CMK (cell line): ENCODE results near the gene ZSWIM8.

Experiments
- DNase-seq: peaks from one replicate; pipeline ENCODE4 v3.0.0-alpha.2; 2010; ENCODE audit warnings: low read depth

ZSWIM8 gene

DNA sequence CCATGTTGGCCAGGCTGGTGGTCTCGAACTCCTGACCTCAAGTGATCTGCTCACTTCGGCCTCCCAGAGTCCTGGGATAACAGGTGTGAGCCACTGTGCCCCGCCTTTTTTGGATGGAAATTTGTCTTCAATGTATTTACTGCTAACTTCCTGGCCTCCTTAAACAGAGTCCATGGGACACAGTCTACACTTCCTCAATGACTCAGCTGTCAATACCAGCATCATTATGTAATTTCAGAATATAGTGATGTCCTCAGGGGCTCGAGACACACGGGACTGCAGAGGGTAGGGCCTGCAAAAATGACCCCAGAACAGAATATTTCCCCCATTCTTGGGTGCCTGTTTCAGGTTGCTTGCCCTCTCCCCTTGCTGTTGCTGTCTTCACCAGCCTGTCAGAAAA lies 57.9 kb downstream of the ZSWIM8 start:
- no peak for DNase-seq

DNA sequence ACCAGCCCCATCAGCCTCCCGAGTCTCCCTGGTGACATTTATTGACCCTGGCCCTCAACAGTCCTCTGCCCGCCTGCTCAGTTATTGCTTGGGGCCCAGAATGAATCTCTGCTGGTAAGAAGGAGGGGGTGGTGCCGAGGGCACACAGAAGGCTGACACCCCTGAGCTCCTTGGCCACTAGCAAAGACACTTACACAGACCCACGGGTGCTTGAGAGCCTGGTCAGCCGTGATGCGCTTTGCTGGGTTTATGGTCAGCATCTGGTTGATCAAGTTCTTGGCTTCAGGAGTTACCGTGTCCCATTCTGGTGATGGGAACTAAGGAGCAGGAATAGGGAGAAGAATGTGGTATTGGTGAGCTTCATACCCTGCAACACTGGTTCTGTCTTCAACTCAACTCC lies 61.6 kb downstream of the ZSWIM8 start:
- DNase-seq = no peak

DNA sequence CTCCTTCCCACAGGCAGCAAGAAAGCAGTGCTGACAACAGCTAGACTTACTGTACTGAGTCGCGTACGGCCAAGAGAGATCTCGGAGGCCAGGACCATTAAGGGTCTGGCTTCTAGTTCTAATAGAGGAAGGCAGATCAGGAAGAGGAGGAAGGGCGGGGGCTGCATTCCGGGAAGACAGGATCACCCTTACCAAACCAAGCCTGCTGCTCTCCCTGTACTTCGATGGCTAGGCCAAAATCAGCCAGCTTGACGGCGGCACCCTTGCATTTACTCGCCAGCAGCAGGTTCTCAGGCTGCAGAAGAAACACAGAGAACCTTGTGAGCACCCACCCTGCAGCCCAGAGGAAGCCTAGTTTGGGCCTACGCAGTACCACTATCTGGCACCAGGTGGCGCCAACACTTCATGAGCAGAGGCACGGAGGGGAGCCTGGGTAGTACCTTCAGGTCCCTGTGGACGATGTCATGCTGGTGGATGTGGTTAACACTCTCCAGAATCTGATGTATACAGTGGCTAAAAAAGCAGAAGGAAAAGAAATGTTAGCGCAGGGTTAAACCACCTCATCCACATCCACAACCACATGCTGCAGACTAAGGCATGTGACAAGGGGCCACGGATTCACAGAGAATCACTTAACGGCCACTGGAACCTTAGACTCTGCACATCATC lies 63.5 kb downstream of the ZSWIM8 start:
- peak; percentile 81 for DNase-seq

GRCh38 chr10:73850211-73850610 lies 64.8 kb downstream of the ZSWIM8 start:
- no peak for DNase-seq

GRCh38 chr10:73850863-73851461 lies 65.6 kb downstream of the ZSWIM8 start:
- DNase-seq = no peak
